ENCODE measurements around the gene RELN. TPM values are rescaled to one million over a fixed set of nuclear protein-coding genes. Genes with fewer than 3 reads are reported as not detected.
A peak's percentile ranks its signal among the peaks of the same experiment; 100 is the strongest.

The RELN gene
- total and polyA plus RNA-seq, 2 donors from 2014 or later, result 0.95 to 5.4 TPM

DNA sequence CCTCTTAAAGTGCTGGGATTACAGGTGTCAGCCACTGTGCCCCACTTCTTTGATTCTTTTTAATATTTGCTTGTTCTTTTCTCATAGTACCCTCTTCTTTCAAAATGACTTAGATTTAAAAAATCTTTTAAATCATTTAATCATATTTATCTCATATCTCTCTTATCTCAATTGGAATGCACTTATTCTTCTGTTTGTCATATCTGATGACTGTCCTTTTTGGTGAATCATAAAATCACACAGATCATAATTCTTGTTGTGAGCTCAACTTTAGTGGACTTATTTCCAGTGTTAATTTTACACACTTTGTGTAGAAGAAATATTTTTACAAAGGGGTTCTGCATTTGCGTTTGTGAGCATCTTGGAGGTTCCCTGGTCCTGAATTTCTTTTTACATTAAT, 323.1 kb downstream of the RELN start:
- H3K9ac ChIP-seq (ENCODE audit: low read length in 3 of 3), result no peak overlapping the region
- intact Hi-C loops (cut with DNase I), result no loop called here
- H3K4me1 ChIP-seq (ENCODE audit: control insufficient read depth in 2 of 3, insufficient read depth in 2 of 3, low read depth in 1 of 3, low read length in 3 of 3), result no peaks in the 10 kb centered on the region
- FAIRE-seq (no peak), DNase-seq (no peak)
- H3K4me3 ChIP-seq (ENCODE audit: low read length in 3 of 3), result no peak overlapping the region
- TF ChIP-seq, protein P1, sequence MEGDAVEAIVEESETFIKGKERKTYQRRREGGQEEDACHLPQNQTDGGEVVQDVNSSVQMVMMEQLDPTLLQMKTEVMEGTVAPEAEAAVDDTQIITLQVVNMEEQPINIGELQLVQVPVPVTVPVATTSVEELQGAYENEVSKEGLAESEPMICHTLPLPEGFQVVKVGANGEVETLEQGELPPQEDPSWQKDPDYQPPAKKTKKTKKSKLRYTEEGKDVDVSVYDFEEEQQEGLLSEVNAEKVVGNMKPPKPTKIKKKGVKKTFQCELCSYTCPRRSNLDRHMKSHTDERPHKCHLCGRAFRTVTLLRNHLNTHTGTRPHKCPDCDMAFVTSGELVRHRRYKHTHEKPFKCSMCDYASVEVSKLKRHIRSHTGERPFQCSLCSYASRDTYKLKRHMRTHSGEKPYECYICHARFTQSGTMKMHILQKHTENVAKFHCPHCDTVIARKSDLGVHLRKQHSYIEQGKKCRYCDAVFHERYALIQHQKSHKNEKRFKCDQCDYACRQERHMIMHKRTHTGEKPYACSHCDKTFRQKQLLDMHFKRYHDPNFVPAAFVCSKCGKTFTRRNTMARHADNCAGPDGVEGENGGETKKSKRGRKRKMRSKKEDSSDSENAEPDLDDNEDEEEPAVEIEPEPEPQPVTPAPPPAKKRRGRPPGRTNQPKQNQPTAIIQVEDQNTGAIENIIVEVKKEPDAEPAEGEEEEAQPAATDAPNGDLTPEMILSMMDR (IDR thresholded peaks at IDR 0.05; ENCODE audit: borderline replicate concordance, extremely low read depth, insufficient read depth), result no peak
- no peaks in the 10 kb centered on the region for H3K27me3 ChIP-seq (ENCODE audit: control insufficient read depth, insufficient read depth, low read length)
- H3K36me3 ChIP-seq (ENCODE audit: control insufficient read depth in 2 of 3, insufficient read depth in 3 of 3, low read length in 3 of 3), result no peaks in the 10 kb centered on the region
- no peak overlapping the region for H3K27ac ChIP-seq (ENCODE audit: low read depth in 2 of 2, low read length in 2 of 2)
- H3K9me3 ChIP-seq (ENCODE audit: control insufficient read depth in 2 of 3, insufficient read depth in 1 of 3, low read length in 3 of 3), result no peaks in the 10 kb centered on the region

DNA sequence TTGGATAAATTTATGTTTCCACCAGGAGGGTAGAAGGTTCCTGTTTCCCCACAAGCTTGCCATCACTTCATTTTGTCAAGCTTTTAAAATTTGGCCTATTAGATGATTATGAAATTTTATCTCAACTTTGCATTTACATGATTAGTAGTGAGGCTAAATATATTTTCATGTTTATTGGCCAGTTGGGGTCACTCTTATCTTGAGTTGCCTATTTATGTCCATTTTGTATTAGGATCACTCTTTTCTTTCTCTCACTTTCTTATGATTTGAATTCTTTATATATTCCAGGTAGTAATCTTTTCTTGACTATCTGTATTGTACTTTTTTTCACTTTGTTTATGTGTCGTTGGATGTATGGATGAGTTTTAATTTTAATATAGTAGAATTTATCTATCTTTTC, 324.9 kb downstream of the RELN start:
- H3K9me3 ChIP-seq (ENCODE audit: control insufficient read depth in 2 of 3, insufficient read depth in 1 of 3, low read length in 3 of 3), result no peaks in the 10 kb centered on the region
- no peak overlapping the region for H3K4me3 ChIP-seq (ENCODE audit: low read length in 3 of 3)
- no peaks in the 10 kb centered on the region for H3K36me3 ChIP-seq (ENCODE audit: control insufficient read depth in 2 of 3, insufficient read depth in 3 of 3, low read length in 3 of 3)
- H3K4me1 ChIP-seq (ENCODE audit: control insufficient read depth in 2 of 3, insufficient read depth in 2 of 3, low read depth in 1 of 3, low read length in 3 of 3), result no peaks in the 10 kb centered on the region
- H3K27ac ChIP-seq (ENCODE audit: low read depth in 2 of 2, low read length in 2 of 2), result no peak overlapping the region
- DNase-seq, result no peak
- no peak overlapping the region for H3K9ac ChIP-seq (ENCODE audit: low read length in 3 of 3)
- H3K27me3 ChIP-seq (ENCODE audit: control insufficient read depth, insufficient read depth, low read length), result no peaks in the 10 kb centered on the region
- TF ChIP-seq, protein P1 (IDR thresholded peaks at IDR 0.05; ENCODE audit: borderline replicate concordance, extremely low read depth, insufficient read depth), result no peak
- intact Hi-C loops (cut with DNase I), result no loop called here
- FAIRE-seq, result peak; percentile 6

DNA sequence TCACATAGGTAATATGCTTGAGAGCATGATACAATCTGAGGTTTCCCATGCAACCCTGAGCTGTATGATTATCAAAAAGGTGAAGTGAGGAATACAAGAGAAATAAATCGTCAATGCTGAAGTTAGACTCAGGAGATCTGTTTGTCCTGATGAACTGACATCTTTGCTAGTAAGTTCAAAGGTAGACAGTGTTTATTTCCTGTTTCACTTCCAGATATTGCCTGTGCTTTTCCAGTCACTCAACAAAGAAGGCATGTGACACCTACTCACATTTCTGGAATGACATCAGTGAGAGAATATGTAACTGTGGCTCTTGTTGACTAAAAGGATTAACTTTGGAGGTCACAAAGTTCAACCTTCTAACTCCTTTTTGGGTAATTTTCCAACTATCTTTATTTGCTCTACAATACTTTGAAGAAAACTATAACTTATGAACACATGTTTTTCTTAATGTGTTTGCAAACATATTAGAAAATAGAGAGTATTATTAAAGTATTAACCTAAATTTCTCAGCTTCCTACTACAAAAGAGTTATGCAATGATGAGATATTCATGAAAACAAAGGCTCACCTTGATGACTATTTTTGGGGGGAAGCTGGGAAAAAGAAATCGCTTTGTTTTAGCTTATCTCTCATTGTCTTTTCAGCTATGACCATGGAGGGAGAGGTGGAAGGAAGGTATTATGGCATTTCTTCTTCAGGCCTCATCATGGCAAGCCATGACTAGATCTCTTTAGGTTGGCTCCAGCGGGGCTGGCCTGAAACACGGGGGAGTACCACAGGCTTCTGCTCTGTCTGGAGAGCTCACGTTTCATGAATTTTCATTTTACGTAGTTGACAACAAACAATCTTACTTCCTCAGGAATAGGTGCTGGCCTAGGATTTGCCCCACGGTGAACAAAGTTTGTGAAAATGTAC, 328.7 kb downstream of the RELN start:
- Histone ChIP-seq H3K36me3 (ENCODE audit: control insufficient read depth in 2 of 3, insufficient read depth in 3 of 3, low read length in 3 of 3) (no peaks in the 10 kb centered on the region), H3K27me3 (ENCODE audit: control insufficient read depth, insufficient read depth, low read length) (no peaks in the 10 kb centered on the region), H3K4me1 (ENCODE audit: control insufficient read depth in 2 of 3, insufficient read depth in 2 of 3, low read depth in 1 of 3, low read length in 3 of 3) (no peaks in the 10 kb centered on the region), H3K9ac (ENCODE audit: low read length in 3 of 3) (no peak overlapping the region), H3K27ac (ENCODE audit: low read depth in 2 of 2, low read length in 2 of 2) (no peak overlapping the region), H3K4me3 (ENCODE audit: low read length in 3 of 3) (no peak overlapping the region), H3K9me3 (ENCODE audit: control insufficient read depth in 2 of 3, insufficient read depth in 1 of 3, low read length in 3 of 3) (no peaks in the 10 kb centered on the region)
- FAIRE-seq (peak; percentile 45), DNase-seq (peak in 2 of 5 donors; percentile 8 to 28)
- TF ChIP-seq, protein P1 (IDR thresholded peaks at IDR 0.05; ENCODE audit: borderline replicate concordance, extremely low read depth, insufficient read depth), result no peak
- intact Hi-C loops (cut with DNase I), result no loop called here
